PC-9 (cell line): ENCODE results near the gene SCO1.

Experiments
- CTCF ChIP-seq: fragments of 200-600 bp; sonication (generic); conservative IDR thresholded peaks from 2 replicates; pipeline ENCODE4 v1.6.1; 2017; ENCODE audit warnings: mixed run types, antibody characterized with exemption, mild to moderate bottlenecking, moderate library complexity
- EZH2 ChIP-seq: fragments of 200-600 bp; sonication (generic); IDR thresholded peaks from 2 replicates; pipeline ENCODE4 v1.8.0; 2017; ENCODE audit warnings: antibody characterized with exemption, low read depth

GRCh38 chr17:10652984-10653659 is 44.2 kb downstream of the SCO1 start:
- TF ChIP-seq EZH2 (no peak), CTCF (no peak)
